ENCODE data around the gene BTAF1.
"Not testable (repeated sequence)": the region's sequence is repeated elsewhere in the genome, so short reads cannot be mapped to it uniquely, and the experiment has no call there.

Gene BTAF1

GRCh38 chr10:92011560-92012214 lies 88.1 kb downstream of the BTAF1 start:
- Histone ChIP-seq H3K4me3 (replicated peaks; ENCODE audit: insufficient read depth, low read length) (no peak overlapping the region), H3K27ac (replicated peaks) (no peak overlapping the region), H3K27me3 (ENCODE audit: insufficient read depth, poor library complexity, severe bottlenecking) (no peaks in the 10 kb centered on the region)
- TF ChIP-seq POLR2AphosphoS5 (IDR thresholded peaks at IDR 0.05; ENCODE audit: low read depth) (no peak), CTCF (IDR thresholded peaks at IDR 0.05; ENCODE audit: insufficient read depth, low read length) (no peak), SPI1 (IDR thresholded peaks at IDR 0.05; ENCODE audit: borderline replicate concordance, low read depth) (no peak), REST (IDR thresholded peaks at IDR 0.05; ENCODE audit: insufficient replicate concordance, low read depth) (no peak), GABPA (IDR thresholded peaks at IDR 0.05; ENCODE audit: low read depth) (no peak)
- no peak for DNase-seq (ENCODE audit: low read depth in 1 of 2, low spot score in 1 of 2)

GRCh38 chr10:92014620-92015019 lies 91.0 kb downstream of the BTAF1 start:
- TF ChIP-seq GABPA (IDR thresholded peaks at IDR 0.05; ENCODE audit: low read depth): no peak
- no peak for TF ChIP-seq REST (IDR thresholded peaks at IDR 0.05; ENCODE audit: insufficient replicate concordance, low read depth)
- TF ChIP-seq POLR2AphosphoS5 (IDR thresholded peaks at IDR 0.05; ENCODE audit: low read depth): no peak
- H3K27me3 ChIP-seq (ENCODE audit: insufficient read depth, poor library complexity, severe bottlenecking): no peaks in the 10 kb centered on the region
- no peak overlapping the region for H3K4me3 ChIP-seq (replicated peaks; ENCODE audit: insufficient read depth, low read length)
- no peak for DNase-seq (ENCODE audit: low read depth in 1 of 2, low spot score in 1 of 2)
- no peak overlapping the region for H3K27ac ChIP-seq (replicated peaks)

- Histone ChIP-seq H3K4me3 (replicated peaks; ENCODE audit: insufficient read depth, low read length) (no peak overlapping the region), H3K27ac (replicated peaks) (no peak overlapping the region), H3K27me3 (ENCODE audit: insufficient read depth, poor library complexity, severe bottlenecking) (no peaks in the 10 kb centered on the region)
- no peak for DNase-seq (ENCODE audit: low read depth in 1 of 2, low spot score in 1 of 2)
- TF ChIP-seq SPI1 (IDR thresholded peaks at IDR 0.05; ENCODE audit: borderline replicate concordance, low read depth) (no peak), GABPA (IDR thresholded peaks at IDR 0.05; ENCODE audit: low read depth) (no peak), POLR2AphosphoS5 (IDR thresholded peaks at IDR 0.05; ENCODE audit: low read depth) (no peak), REST (IDR thresholded peaks at IDR 0.05; ENCODE audit: insufficient replicate concordance, low read depth) (no peak), CTCF (IDR thresholded peaks at IDR 0.05; ENCODE audit: insufficient read depth, low read length) (no peak)
Observed at GRCh38 chr10:92024700-92025099, 101.1 kb downstream of the BTAF1 start.

- H3K27ac ChIP-seq (replicated peaks); DNase-seq (ENCODE audit: low read depth in 1 of 2, low spot score in 1 of 2); H3K27me3 ChIP-seq (ENCODE audit: insufficient read depth, poor library complexity, severe bottlenecking): not testable (repeated sequence)
Observed at GRCh38 chr10:92025340-92025739, 101.8 kb downstream of the BTAF1 start.

More at GRCh38 chr10:92025340-92025739, 101.8 kb downstream of the BTAF1 start:
- H3K4me3 ChIP-seq (replicated peaks; ENCODE audit: insufficient read depth, low read length): not testable (repeated sequence)

Data from HL-60 (cell line).